Body of pancreas (tissue), 4 donors: ENCODE data around the gene NUP210. TPM values are rescaled to one million over a fixed set of nuclear protein-coding genes. Genes with fewer than 3 reads are reported as not detected.

Experiments used
- ATAC-seq: fragments of 150-250 bp; one replicate; pipeline ENCODE4 v1.9.1; 2016
- DNase-seq, 4 donors: peaks; one replicate each; pipeline ENCODE4 v3.0.0-alpha.2; 2019
- H3K27ac ChIP-seq, 4 donors: fragments of 200-600 bp; sonication (generic); 1 replicate in 3 of 4; 2 replicates in 1 of 4; pipeline versions ENCODE4 v1.5.1 to v1.6.1; 2016 to 2019; ENCODE audit warnings: mild to moderate bottlenecking in 1 of 4, mixed read lengths in 1 of 4, moderate library complexity in 1 of 4
- H3K27me3 ChIP-seq, 2 donors: fragments of 200-600 bp; sonication (generic); one replicate each; pipeline ENCODE4 v1.6.0; 2016; ENCODE audit warnings: mild to moderate bottlenecking in 1 of 2
- H3K36me3 ChIP-seq, 2 donors: fragments of 200-600 bp; sonication (generic); replicated peaks in 1 of 2; 2 replicates each; pipeline ENCODE4 v1.5.1; 2016; ENCODE audit warnings: low read depth in 2 of 2; ENCODE audit not compliant: insufficient read depth in 1 of 2
- H3K4me1 ChIP-seq: fragments of 200-600 bp; sonication (generic); one replicate; pipeline ENCODE4 v1.6.0; 2016
- H3K4me3 ChIP-seq, 2 donors: fragments of 200-600 bp; sonication (generic); 1 replicate in 1 of 2; 2 replicates in 1 of 2; pipeline ENCODE4 v1.5.1; 2016 to 2019
- H3K9me3 ChIP-seq, 3 donors: fragments of 200-600 bp; sonication (generic); 1 replicate in 2 of 3; 2 replicates in 1 of 3; pipeline ENCODE4 v1.5.1; 2016
- POLR2A ChIP-seq, 3 donors: fragments of 450-650 bp; IDR thresholded peaks; one replicate each; pipeline ENCODE4 v1.6.1; 2016; ENCODE audit warnings: antibody characterized with exemption in 3 of 3, mild to moderate bottlenecking in 2 of 3
- WGBS, 2 donors: methylation state at CpG; one replicate each; pipeline ENCODE4 v1.1.5; 2017; 5-methylcytosine and 5-hydroxymethylcytosine counted together
- intact Hi-C: fragments of 100-400 bp; cut with DNase I; formaldehyde crosslinking; loops from one replicate; pipeline ENCODE4 v1.15.1; 2023
- total RNA-seq, 2 donors: library from RNA; depleted of rRNA; stranded (reverse); fragments of >200 nt; gene quantifications; one replicate each; pipeline ENCODE4 v1.1.0, GENCODE V29; 2016
- TF ChIP-seq, protein P1 (sequence below), 7 experiments: fragments of 450-650 bp in 4 of 7; fragments of 200-600 bp in 3 of 7; sonication (generic) in 3 of 7; IDR thresholded peaks; one replicate each; pipeline ENCODE4 v1.5.1; 2016 to 2019; ENCODE audit warnings: antibody characterized with exemption in 7 of 7

Gene NUP210
- total RNA-seq, 2 donors from 2014 or later = 16.3 to 19.1 TPM

DNA sequence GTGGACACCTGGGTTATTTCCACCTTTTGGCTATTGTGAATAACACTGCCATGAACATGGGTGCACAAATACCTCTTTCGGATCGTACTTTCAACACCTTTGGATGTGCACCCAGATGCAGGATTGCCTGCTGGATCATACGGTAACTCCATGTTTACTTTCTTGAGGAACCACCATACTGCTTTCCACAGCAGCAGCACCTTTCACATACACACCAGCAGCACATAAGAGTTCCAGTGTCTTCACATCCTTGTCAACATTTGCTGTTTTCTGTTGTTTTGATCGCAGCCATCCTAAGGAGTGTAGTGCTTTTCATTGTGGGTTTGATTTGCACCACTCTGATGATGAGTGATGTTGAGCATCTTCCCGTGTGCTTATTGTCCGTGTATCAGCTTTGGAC is 51.3 kb downstream of the NUP210 start:
- no peak for ATAC-seq
- no peaks in the 10 kb centered on the region for H3K27me3 ChIP-seq
- 91 to 94% methylated on average over 6 of the region's 6 CpGs for WGBS, 2 donors

DNA sequence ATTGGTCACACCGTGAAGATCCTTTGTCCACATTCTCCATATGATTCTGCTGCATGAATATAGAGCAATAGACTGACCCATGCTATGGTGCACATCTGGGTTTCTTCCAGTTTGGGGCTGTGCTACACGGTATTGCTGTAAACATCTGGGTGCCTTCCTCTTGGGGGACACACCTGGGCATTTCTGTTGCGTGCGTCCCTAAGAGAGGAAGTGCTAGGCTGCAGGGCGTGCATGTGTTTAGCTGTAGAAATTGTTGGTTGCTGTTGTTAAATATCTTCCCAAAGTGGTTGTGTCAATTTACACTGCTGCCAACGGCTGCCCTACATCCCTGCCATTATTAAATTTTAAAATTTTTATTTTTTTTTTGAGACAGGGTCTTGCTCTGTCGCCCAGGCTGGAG is 52.4 kb downstream of the NUP210 start:
- DNase-seq = no peak
- intact Hi-C loops = no loop called here
- Histone ChIP-seq H3K4me1 (no peaks in the 10 kb centered on the region), H3K27ac (no peak overlapping the region), H3K27me3 (no peaks in the 10 kb centered on the region), H3K36me3 (no peaks in the 10 kb centered on the region), H3K9me3 (no peaks in the 10 kb centered on the region), H3K4me3 (no peak overlapping the region)
- TF ChIP-seq POLR2A (IDR thresholded peaks at IDR 0.05) = no peak
- TF ChIP-seq, protein P1, sequence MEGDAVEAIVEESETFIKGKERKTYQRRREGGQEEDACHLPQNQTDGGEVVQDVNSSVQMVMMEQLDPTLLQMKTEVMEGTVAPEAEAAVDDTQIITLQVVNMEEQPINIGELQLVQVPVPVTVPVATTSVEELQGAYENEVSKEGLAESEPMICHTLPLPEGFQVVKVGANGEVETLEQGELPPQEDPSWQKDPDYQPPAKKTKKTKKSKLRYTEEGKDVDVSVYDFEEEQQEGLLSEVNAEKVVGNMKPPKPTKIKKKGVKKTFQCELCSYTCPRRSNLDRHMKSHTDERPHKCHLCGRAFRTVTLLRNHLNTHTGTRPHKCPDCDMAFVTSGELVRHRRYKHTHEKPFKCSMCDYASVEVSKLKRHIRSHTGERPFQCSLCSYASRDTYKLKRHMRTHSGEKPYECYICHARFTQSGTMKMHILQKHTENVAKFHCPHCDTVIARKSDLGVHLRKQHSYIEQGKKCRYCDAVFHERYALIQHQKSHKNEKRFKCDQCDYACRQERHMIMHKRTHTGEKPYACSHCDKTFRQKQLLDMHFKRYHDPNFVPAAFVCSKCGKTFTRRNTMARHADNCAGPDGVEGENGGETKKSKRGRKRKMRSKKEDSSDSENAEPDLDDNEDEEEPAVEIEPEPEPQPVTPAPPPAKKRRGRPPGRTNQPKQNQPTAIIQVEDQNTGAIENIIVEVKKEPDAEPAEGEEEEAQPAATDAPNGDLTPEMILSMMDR (IDR thresholded peaks at IDR 0.05) = no peak
- no peak for ATAC-seq
- WGBS, 2 donors = 75 to 96% methylated on average over 7 of the region's 7 CpGs

More for the DNA sequence above, 51.3 kb downstream of the NUP210 start:
- DNase-seq = no peak
- H3K36me3 ChIP-seq = peaks cover 0 to 2% of the 10 kb centered on the region in 2 donors
- H3K4me3 ChIP-seq = no peak overlapping the region
- intact Hi-C loops = no loop called here
- no peaks in the 10 kb centered on the region for H3K9me3 ChIP-seq
- no peaks in the 10 kb centered on the region for H3K4me1 ChIP-seq
- TF ChIP-seq POLR2A (IDR thresholded peaks at IDR 0.05) = no peak
- TF ChIP-seq, protein P1 (IDR thresholded peaks at IDR 0.05) = no peak
- H3K27ac ChIP-seq = no peak overlapping the region

DNA sequence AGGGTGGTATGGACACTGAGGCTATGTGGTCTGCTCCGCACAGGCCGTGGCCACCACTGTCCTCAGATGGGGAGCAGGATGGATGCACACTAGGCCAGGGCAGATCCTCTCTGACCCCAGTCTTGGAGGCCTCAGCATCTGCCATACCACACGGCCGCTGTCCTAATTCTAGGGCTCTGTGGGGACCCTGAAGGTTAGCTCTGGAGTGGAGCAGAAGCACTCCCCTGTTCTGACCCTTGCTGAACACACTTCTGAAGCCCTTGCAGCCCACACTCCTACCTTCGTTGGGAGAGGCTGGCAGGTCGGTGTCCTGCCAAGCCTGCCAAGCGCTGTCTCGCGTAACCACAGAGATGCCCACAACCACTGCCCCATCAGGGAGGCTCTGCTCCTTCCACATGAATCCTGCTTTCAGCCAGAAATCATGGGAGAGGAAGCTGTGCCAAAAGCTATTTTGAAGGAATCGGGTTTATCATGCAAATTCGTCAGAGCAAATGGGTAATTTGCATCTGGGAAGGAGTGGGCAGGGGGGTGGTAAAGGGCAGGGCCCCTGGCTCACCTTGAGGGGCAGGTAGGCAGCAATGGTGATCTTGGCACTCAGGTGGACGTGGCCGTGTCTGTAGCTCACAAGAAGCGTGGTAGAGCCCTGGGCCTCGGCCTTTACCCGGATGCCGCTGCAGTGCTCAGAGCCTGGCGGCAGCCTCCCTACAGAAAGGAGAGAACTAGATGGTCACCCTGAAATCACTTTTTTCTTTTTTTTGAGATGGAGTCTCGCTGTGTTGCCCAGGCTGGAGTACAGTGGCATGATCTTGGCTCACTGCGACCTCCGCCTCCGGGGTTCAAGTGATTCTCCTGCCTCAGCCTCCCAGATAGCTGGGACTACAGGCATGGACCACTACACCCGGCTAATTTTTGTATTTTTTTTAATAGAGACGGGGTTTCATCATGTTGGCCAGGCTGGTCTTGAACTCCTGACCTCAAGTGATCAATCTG is 54.4 kb downstream of the NUP210 start:
- ATAC-seq (no peak), DNase-seq (no peak)
- intact Hi-C loops = no loop called here
- Histone ChIP-seq H3K36me3 (no peaks in the 10 kb centered on the region), H3K27me3 (no peaks in the 10 kb centered on the region), H3K4me3 (no peak overlapping the region), H3K27ac (no peak overlapping the region), H3K4me1 (no peaks in the 10 kb centered on the region), H3K9me3 (no peaks in the 10 kb centered on the region)
- whole genome bisulfite sequencing, 2 donors = 92 to 94% methylated on average over 19 to 24 of the region's 24 CpGs
- no peak for TF ChIP-seq POLR2A (IDR thresholded peaks at IDR 0.05)
- TF ChIP-seq, protein P1 (IDR thresholded peaks at IDR 0.05) = no peak

DNA sequence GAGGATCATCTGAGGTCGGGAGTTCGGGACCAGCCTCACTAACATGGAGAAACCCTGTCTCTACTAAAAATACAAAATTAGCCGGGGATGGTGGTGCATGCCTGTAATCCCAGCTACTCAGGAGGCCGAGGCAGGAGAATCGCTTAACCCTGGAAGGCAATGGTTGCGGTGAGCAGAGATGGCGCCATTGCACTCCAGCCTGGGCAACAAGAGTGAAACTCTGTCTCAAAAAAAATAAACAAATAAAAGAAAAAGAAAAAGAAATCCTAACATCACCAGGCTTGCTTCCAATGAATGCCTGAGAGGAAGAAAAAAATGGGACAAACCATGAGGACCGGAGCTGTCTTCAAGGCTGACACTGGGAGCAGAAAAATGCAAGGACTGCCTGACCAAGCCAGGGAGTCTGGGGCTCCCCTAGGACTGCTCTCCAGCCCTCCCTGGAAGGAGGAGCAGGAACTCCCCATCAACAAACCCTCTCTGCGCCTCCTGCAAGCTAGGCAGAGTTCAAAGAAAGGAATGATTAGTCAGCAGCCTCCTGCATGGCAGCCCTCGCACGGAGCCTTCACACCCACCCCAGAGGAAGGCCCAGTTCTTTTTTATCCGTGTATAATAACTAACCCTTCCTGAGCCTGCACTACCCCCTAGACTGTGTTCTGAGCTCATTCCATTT is 55.4 kb downstream of the NUP210 start:
- no peak overlapping the region for H3K27ac ChIP-seq
- H3K4me1 ChIP-seq = no peaks in the 10 kb centered on the region
- DNase-seq = no peak
- peaks cover 0 to 2% of the 10 kb centered on the region in 2 donors for H3K36me3 ChIP-seq
- no peak for ATAC-seq
- 84 to 89% methylated on average over 5 to 12 of the region's 12 CpGs for WGBS, 2 donors
- H3K27me3 ChIP-seq = no peaks in the 10 kb centered on the region
- H3K4me3 ChIP-seq = no peak overlapping the region
- no peaks in the 10 kb centered on the region for H3K9me3 ChIP-seq
- intact Hi-C loops = no loop called here
- no peak for TF ChIP-seq POLR2A (IDR thresholded peaks at IDR 0.05)
- TF ChIP-seq, protein P1 (IDR thresholded peaks at IDR 0.05) = no peak
